GM06990 (cell line): Measurements from ENCODE around the gene RPS6KA5.

Experiments
- DNase-seq: peaks from one replicate; pipeline ENCODE4 v3.0.0-alpha.2; 2011; ENCODE audit not compliant: insufficient read length; ENCODE audit errors: extremely low read depth
- H3K27me3 ChIP-seq: replicated peaks from 2 replicates; pipeline ENCODE4 v1.6.0; 2011; ENCODE audit warnings: low read length; ENCODE audit not compliant: control insufficient read depth, insufficient read depth
- H3K36me3 ChIP-seq: 2 replicates; pipeline ENCODE4 v1.5.1; 2011; ENCODE audit warnings: low read length; ENCODE audit not compliant: control insufficient read depth, insufficient read depth
- H3K4me3 ChIP-seq: replicated peaks from 2 replicates; pipeline ENCODE4 v1.5.1; 2011; ENCODE audit warnings: low read depth, mild to moderate bottlenecking, control low read depth, low read length
- CTCF ChIP-seq: IDR thresholded peaks from 2 replicates; pipeline ENCODE4 v1.5.1; 2011; ENCODE audit warnings: low read length, control low read depth, mild to moderate bottlenecking, inconsistent platforms; ENCODE audit not compliant: insufficient read depth, poor library complexity, severe bottlenecking

Gene RPS6KA5

GRCh38 chr14:90799420-90799819 lies 261.0 kb downstream of the RPS6KA5 start:
- Histone ChIP-seq H3K36me3 (no peaks in the 10 kb centered on the region), H3K4me3 (no peak overlapping the region)
- TF ChIP-seq CTCF, result no peak

GRCh38 chr14:90797919-90798318 lies 262.5 kb downstream of the RPS6KA5 start:
- no peak for DNase-seq
- Histone ChIP-seq H3K4me3 (no peak overlapping the region), H3K36me3 (no peaks in the 10 kb centered on the region), H3K27me3 (peaks cover 1% of the 10 kb centered on the region; the same call in 1 of the 2 replicates)
- TF ChIP-seq CTCF, result no peak

More at GRCh38 chr14:90799420-90799819, 261.0 kb downstream of the RPS6KA5 start:
- peaks cover 1% of the 10 kb centered on the region; the same call in 1 of the 2 replicates for H3K27me3 ChIP-seq
- DNase-seq, result no peak
